ENCODE data around the gene FOXP2. TPM values are rescaled to one million over a fixed set of nuclear protein-coding genes. Genes with fewer than 3 reads are reported as not detected.

Gene FOXP2
- total RNA-seq, 3 donors from 2014 or later = not detected

DNA sequence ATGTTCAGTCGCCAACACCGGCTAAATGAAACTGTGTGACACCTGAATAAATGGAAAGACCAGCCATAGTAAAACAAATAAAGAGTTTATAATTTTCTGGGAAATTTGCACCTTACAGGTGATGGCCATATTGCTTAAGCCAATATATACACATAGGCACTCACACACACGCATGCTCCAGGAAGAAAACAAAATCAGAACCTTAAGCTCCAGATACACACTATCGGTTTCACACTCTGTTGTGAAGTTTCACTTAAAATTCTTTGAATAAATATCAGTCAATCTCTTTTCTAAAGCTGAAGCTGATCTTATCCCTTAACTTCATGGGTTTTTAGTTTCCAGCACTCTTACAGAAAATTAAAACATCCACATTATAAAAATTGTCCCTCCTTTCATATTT is 280.6 kb downstream of the FOXP2 start:
- Mint-ChIP-seq H3K4me3 (no peak overlapping the region), H3K36me3 (ENCODE audit: insufficient read depth) (no peaks in the 10 kb centered on the region), H3K4me1 (ENCODE audit: low read depth) (no peaks in the 10 kb centered on the region), H3K27me3 (ENCODE audit: low read depth) (peaks cover 4% of the 10 kb centered on the region), H3K9me3 (no peaks in the 10 kb centered on the region)
- DNase-seq (no peak), ATAC-seq (no peak)

GRCh38 chr7:114700247-114700928 is 285.8 kb downstream of the FOXP2 start:
- Mint-ChIP-seq H3K9me3 (no peaks in the 10 kb centered on the region), H3K4me1 (ENCODE audit: low read depth) (no peaks in the 10 kb centered on the region), H3K36me3 (ENCODE audit: insufficient read depth) (no peaks in the 10 kb centered on the region), H3K27me3 (ENCODE audit: low read depth) (no peaks in the 10 kb centered on the region), H3K4me3 (no peak overlapping the region)
- ATAC-seq = no peak
- DNase-seq = no peak

- no peak for ATAC-seq
- H3K36me3 Mint-ChIP-seq (ENCODE audit: insufficient read depth) = no peaks in the 10 kb centered on the region
- no peaks in the 10 kb centered on the region for H3K4me1 Mint-ChIP-seq (ENCODE audit: low read depth)
- no peak overlapping the region for H3K4me3 Mint-ChIP-seq
- no peak for DNase-seq
- H3K27me3 Mint-ChIP-seq (ENCODE audit: low read depth) = no peaks in the 10 kb centered on the region
- H3K9me3 Mint-ChIP-seq = no peaks in the 10 kb centered on the region
Observed at GRCh38 chr7:114703677-114704076, 289.1 kb downstream of the FOXP2 start.

DNA sequence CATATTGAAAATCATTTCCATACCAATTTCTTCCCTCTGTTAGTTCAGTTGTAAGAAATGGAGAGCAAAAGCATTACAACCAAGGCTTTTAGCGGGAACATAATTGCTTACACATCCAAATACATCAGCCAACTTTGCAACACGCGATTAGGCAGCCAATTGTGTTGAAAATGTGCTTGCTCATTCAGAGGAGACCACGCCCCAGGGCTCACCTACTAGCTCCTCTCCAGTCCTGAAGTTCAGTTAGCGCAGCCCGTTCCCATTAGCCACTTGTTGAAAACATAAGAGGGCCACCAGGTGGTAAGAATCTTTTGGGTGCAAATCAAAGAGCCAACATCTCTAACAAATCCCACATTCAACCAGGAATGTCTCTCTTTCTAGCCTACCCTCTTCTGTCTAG is 294.0 kb downstream of the FOXP2 start:
- DNase-seq (no peak), ATAC-seq (no peak)
- H3K9me3 Mint-ChIP-seq = no peaks in the 10 kb centered on the region
- H3K4me3 Mint-ChIP-seq = no peak overlapping the region
- no peaks in the 10 kb centered on the region for H3K36me3 Mint-ChIP-seq (ENCODE audit: insufficient read depth)
- H3K27me3 Mint-ChIP-seq (ENCODE audit: low read depth) = no peaks in the 10 kb centered on the region
- no peaks in the 10 kb centered on the region for H3K4me1 Mint-ChIP-seq (ENCODE audit: low read depth)

DNA sequence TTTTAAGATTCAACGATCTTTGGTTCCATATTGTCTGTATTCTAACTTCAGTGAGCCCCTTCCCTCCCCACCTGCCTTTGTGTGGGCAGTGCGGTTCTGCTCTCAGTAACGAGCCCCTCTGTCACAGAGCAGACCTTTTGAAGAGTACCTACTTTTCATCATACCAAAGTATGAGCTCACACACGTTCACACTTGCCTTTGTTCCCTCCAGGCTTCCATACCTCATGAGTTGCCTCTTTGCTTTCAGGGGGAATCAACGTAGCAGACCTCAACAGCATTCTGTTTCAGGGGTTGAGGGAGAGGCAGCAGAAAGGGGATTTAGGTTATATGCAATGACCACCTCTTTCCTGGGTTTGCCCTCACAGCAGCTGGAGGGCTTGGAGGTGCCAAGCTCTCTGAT is 295.9 kb downstream of the FOXP2 start:
- Mint-ChIP-seq H3K4me3 (no peak overlapping the region), H3K9me3 (no peaks in the 10 kb centered on the region), H3K4me1 (ENCODE audit: low read depth) (no peaks in the 10 kb centered on the region), H3K36me3 (ENCODE audit: insufficient read depth) (no peaks in the 10 kb centered on the region), H3K27me3 (ENCODE audit: low read depth) (peaks cover 2% of the 10 kb centered on the region)
- DNase-seq = no peak
- no peak for ATAC-seq

DNA sequence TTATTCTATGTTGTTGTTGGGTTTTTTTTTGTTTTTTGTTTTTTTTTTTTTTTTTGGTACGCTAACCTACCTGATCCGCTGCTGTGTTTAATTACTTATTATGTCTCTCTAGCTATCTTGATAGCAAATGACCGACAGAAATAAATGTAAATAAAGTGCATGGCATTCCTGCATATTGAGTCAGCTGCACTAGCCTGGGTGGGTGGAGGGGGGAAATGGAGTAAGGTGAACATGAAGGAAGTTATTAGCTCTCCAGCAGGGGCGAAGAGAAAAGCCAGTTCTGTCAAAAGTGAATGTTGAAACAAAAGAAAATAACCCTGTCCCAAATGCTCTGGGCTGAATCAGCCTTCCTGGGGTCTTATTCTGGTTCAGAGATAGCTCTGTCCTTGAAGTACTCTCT is 296.6 kb downstream of the FOXP2 start:
- H3K9me3 Mint-ChIP-seq = no peaks in the 10 kb centered on the region
- H3K27me3 Mint-ChIP-seq (ENCODE audit: low read depth) = peaks cover 6% of the 10 kb centered on the region
- H3K4me3 Mint-ChIP-seq = no peak overlapping the region
- no peaks in the 10 kb centered on the region for H3K36me3 Mint-ChIP-seq (ENCODE audit: insufficient read depth)
- DNase-seq = no peak
- no peak for ATAC-seq
- no peaks in the 10 kb centered on the region for H3K4me1 Mint-ChIP-seq (ENCODE audit: low read depth)

DNA sequence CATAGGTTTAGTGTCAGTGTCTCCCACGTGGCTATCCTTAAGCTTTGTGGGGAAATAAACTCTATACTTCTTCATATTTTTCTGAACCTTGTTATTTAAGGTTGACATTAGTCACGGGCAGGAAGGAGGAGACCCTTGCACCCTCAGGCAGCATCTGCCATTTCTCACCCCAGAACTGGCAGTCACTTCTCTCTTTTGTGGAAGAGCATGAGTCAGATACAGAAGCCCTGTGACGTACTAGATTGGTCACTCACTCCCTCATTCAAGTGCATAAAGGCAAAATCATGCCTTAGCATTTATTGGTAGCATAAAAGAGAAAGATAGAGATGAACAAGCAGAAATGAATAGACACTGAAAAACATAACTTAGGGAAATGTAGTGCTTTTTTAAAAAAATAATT is 301.3 kb downstream of the FOXP2 start:
- ATAC-seq (peak; percentile 46 to 69), DNase-seq (no peak)
- Mint-ChIP-seq H3K4me3 (no peak overlapping the region), H3K9me3 (no peaks in the 10 kb centered on the region), H3K27me3 (ENCODE audit: low read depth) (peaks cover 6% of the 10 kb centered on the region), H3K36me3 (ENCODE audit: insufficient read depth) (no peaks in the 10 kb centered on the region), H3K4me1 (ENCODE audit: low read depth) (peaks cover 3% of the 10 kb centered on the region)

GRCh38 chr7:114718861-114719260 is 304.2 kb downstream of the FOXP2 start:
- no peaks in the 10 kb centered on the region for H3K36me3 Mint-ChIP-seq (ENCODE audit: insufficient read depth)
- no peaks in the 10 kb centered on the region for H3K9me3 Mint-ChIP-seq
- H3K4me3 Mint-ChIP-seq = no peak overlapping the region
- peaks cover 3% of the 10 kb centered on the region for H3K4me1 Mint-ChIP-seq (ENCODE audit: low read depth)
- DNase-seq = no peak
- peaks cover 6% of the 10 kb centered on the region for H3K27me3 Mint-ChIP-seq (ENCODE audit: low read depth)
- peak; percentile 52 to 66 for ATAC-seq

GRCh38 chr7:114720725-114721124 is 306.1 kb downstream of the FOXP2 start:
- ATAC-seq = no peak

DNA sequence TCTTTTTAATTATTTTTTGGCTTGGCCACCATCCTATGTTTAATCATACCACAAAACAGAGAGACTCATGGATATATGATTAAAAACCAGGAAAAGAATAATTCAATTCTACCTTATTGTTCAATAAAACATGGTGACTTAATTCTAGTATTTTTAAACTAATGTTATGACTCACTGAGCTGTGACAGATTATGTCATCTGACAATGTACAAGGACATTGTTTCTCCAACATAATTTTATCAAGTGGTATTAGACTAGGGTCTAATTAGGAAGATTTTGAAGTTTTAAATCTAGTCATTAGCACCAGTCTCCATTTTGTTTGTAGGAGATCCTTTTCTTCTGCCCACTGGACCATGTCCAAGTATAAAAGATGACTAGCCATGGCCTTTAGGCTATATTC is 307.9 kb downstream of the FOXP2 start:
- DNase-seq (no peak), ATAC-seq (no peak)
- peaks cover 3% of the 10 kb centered on the region for H3K4me1 Mint-ChIP-seq (ENCODE audit: low read depth)
- H3K36me3 Mint-ChIP-seq (ENCODE audit: insufficient read depth) = no peaks in the 10 kb centered on the region
- no peak overlapping the region for H3K4me3 Mint-ChIP-seq
- H3K27me3 Mint-ChIP-seq (ENCODE audit: low read depth) = no peaks in the 10 kb centered on the region
- H3K9me3 Mint-ChIP-seq = no peaks in the 10 kb centered on the region

More at GRCh38 chr7:114720725-114721124, 306.1 kb downstream of the FOXP2 start:
- Mint-ChIP-seq H3K36me3 (ENCODE audit: insufficient read depth) (no peaks in the 10 kb centered on the region), H3K9me3 (no peaks in the 10 kb centered on the region), H3K4me1 (ENCODE audit: low read depth) (peaks cover 3% of the 10 kb centered on the region), H3K27me3 (ENCODE audit: low read depth) (peaks cover 4% of the 10 kb centered on the region), H3K4me3 (no peak overlapping the region)
- no peak for DNase-seq

DNA sequence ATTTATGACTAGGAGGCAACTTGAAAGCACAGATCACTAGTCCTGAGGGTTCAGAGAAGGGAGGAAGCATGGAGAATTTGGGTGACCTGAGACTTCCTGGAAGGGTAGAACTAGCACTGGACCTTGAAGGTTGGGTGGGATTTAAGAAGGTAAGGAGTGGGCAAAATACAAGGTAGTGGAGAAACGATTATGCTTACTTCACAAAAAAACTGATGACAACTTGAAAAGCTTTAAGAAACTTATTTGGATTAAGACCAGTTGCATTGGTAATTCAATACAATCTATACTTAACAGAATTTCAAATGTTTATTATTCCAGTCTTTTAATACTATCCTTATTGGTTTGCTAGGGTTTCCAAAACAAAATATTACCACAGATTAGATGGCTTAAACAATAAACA is 308.7 kb downstream of the FOXP2 start:
- Mint-ChIP-seq H3K36me3 (ENCODE audit: insufficient read depth) (no peaks in the 10 kb centered on the region), H3K4me3 (no peak overlapping the region), H3K27me3 (ENCODE audit: low read depth) (no peaks in the 10 kb centered on the region), H3K9me3 (no peaks in the 10 kb centered on the region), H3K4me1 (ENCODE audit: low read depth) (peaks cover 3% of the 10 kb centered on the region)
- DNase-seq (no peak), ATAC-seq (no peak)

DNA sequence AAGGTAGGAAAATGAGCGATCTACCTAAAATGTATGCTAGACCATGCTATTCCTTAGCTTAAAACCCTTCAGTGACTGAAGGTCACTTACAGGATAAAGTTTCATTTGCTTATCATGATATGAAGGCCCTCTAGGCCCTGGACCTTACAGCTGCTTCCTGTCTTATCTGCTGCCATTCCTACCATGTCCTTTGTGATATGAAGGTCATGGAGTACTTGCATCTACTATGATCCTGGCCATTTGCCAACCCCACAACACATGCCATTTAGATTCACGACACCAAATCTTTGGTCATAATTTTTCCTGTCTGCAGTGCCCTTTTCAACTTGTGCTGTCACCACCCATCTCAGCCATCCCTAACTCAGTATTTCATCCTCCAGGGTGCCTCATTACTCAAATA is 325.5 kb downstream of the FOXP2 start:
- ATAC-seq = no peak
- Mint-ChIP-seq H3K27me3 (ENCODE audit: low read depth) (no peaks in the 10 kb centered on the region), H3K4me3 (no peak overlapping the region), H3K36me3 (ENCODE audit: insufficient read depth) (no peaks in the 10 kb centered on the region), H3K9me3 (no peaks in the 10 kb centered on the region), H3K4me1 (ENCODE audit: low read depth) (no peaks in the 10 kb centered on the region)
- no peak for DNase-seq

GRCh38 chr7:114740941-114741340 is 326.3 kb downstream of the FOXP2 start:
- H3K27me3 Mint-ChIP-seq (ENCODE audit: low read depth) = no peaks in the 10 kb centered on the region
- H3K4me3 Mint-ChIP-seq = no peak overlapping the region
- no peaks in the 10 kb centered on the region for H3K4me1 Mint-ChIP-seq (ENCODE audit: low read depth)
- DNase-seq (no peak), ATAC-seq (no peak)
- H3K9me3 Mint-ChIP-seq = no peaks in the 10 kb centered on the region
- H3K36me3 Mint-ChIP-seq (ENCODE audit: insufficient read depth) = no peaks in the 10 kb centered on the region

GRCh38 chr7:114741911-114742310 is 327.3 kb downstream of the FOXP2 start:
- DNase-seq = no peak
- H3K4me3 Mint-ChIP-seq = no peak overlapping the region
- no peaks in the 10 kb centered on the region for H3K36me3 Mint-ChIP-seq (ENCODE audit: insufficient read depth)
- no peaks in the 10 kb centered on the region for H3K4me1 Mint-ChIP-seq (ENCODE audit: low read depth)
- no peaks in the 10 kb centered on the region for H3K9me3 Mint-ChIP-seq
- no peaks in the 10 kb centered on the region for H3K27me3 Mint-ChIP-seq (ENCODE audit: low read depth)
- ATAC-seq = no peak
